HFF-Myc (cell line): ENCODE measurements around the gene CDH15.
"Not testable (repeated sequence)": the region's sequence is repeated elsewhere in the genome, so short reads cannot be mapped to it uniquely, and the experiment has no call there.

Experiments
- DNase-seq: peaks from one replicate; pipeline ENCODE4 v3.0.0-alpha.2; 2011; ENCODE audit warnings: low read depth; ENCODE audit errors: extremely low read depth
- H3K4me3 ChIP-seq: replicated peaks from 2 replicates; pipeline ENCODE4 v1.5.1; 2011; ENCODE audit warnings: low read depth, mild to moderate bottlenecking, control low read depth, low read length
- TF ChIP-seq, protein P1 (sequence below): IDR thresholded peaks from 2 replicates; pipeline ENCODE4 v1.5.1; 2012; ENCODE audit warnings: mild to moderate bottlenecking, low read depth, low read length, control low read depth; ENCODE audit errors: missing control alignments

The CDH15 gene

GRCh38 chr16:89161763-89162713 is 9.5 kb upstream of the CDH15 start:
- TF ChIP-seq, protein P1, sequence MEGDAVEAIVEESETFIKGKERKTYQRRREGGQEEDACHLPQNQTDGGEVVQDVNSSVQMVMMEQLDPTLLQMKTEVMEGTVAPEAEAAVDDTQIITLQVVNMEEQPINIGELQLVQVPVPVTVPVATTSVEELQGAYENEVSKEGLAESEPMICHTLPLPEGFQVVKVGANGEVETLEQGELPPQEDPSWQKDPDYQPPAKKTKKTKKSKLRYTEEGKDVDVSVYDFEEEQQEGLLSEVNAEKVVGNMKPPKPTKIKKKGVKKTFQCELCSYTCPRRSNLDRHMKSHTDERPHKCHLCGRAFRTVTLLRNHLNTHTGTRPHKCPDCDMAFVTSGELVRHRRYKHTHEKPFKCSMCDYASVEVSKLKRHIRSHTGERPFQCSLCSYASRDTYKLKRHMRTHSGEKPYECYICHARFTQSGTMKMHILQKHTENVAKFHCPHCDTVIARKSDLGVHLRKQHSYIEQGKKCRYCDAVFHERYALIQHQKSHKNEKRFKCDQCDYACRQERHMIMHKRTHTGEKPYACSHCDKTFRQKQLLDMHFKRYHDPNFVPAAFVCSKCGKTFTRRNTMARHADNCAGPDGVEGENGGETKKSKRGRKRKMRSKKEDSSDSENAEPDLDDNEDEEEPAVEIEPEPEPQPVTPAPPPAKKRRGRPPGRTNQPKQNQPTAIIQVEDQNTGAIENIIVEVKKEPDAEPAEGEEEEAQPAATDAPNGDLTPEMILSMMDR: no peak
- DNase-seq: no peak
- no peak overlapping the region for H3K4me3 ChIP-seq

GRCh38 chr16:89163297-89163696 is 8.3 kb upstream of the CDH15 start:
- TF ChIP-seq, protein P1: no peak
- H3K4me3 ChIP-seq: no peak overlapping the region
- no peak for DNase-seq

DNA sequence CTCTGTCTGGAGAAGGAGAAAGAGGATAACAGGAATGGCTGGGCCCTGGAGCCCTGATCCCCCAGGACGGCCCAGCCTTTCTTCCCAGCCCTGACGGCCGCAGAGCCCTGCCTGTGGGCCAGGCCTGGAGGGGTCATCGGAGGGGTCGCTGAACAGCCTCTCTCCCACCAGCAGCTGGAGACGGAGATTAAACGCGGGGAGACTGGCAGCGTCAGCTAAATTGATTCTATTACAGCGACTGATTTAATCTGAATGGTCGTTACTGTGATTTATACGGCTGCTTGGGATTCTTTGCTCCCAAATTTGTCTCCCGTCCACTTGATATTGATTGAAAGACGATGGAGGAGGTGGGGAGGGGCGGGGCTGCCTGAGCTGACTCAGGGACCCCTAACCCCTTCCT is 7.1 kb upstream of the CDH15 start:
- no peak overlapping the region for H3K4me3 ChIP-seq
- DNase-seq: no peak
- TF ChIP-seq, protein P1: no peak

DNA sequence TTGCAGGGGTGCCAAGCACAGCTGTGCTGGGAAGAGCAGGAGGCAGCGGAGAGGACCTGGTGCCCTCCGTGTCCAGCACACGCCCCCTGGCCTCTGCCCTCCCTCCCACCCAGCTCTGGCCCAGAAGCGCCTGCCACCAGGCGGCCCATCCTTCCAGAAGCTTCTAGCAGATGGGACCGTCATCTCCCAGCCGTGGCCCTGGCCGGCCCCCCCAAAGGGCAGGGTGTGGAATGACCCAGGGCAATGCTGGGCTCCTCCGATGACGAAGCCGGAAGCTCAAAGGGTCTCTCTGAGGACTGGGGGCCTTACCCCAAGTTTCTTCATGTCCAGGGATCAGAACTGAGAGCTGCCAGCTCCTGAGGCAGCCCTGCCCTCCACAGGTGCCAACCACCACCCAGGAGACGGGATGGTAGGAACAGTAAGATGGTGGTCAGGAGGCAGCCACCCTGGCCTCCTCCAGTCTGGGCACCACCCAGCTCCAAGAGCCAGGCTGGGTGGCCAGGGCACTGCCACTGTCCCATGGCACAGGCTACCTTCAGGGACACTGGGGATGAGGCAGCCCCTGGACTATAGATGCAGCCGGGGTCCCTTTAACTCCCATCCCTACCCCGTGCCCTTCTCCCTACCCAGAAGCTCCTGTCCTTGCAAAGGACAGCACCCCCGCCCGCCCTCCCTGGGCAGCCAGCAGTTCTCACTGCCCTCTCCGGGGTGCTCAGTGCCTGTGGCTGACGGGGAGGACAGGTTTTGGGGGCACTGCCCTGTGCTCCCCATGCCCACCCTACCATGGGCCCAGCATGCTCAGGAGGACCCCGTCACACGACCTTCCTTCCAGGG is 6.5 kb upstream of the CDH15 start:
- TF ChIP-seq, protein P1: no peak
- DNase-seq: no peak
- no peak overlapping the region for H3K4me3 ChIP-seq

- not testable (repeated sequence) for H3K4me3 ChIP-seq, DNase-seq
These were observed 5.9 kb upstream of the CDH15 start for GRCh38 chr16:89165681-89165979.

DNA sequence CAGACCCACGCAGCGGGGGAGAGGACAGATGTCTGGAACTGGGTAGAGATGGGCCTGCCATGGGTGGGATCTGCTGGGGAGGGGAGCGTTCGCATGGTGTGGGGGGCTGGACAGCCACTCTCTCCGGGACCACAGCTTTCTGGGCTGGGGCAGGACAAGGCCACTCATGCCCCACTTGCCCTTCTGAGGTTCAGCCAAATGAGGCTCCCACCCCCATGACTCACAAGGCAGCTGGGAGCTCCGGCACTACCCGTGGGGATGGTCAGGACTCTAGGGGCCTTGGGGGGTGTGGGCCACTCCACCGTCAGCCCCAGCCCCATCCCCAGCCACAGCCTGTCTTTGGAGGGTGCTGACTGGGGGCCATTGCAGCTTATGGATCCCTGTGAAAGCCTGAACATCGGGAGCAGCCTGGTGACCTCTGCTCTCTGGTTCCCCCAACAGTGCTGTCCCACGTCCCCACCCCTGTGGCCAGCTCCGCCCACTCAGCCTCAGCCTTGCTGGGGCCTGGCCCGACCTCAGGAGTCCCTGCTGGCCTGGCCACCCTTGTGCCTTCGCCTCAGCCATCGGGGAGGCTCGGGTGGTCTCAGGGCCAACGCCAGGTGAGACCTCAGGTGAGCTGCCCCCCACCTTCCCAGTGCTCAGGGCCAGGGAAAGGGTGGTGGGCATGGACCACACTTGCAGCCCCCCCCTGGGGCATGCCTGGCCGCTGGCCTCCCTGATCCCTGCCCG is 4.7 kb upstream of the CDH15 start:
- TF ChIP-seq, protein P1: no peak
- no peak overlapping the region for H3K4me3 ChIP-seq
- no peak for DNase-seq
